NCI-H526 treated with DMSO at 0.1 percent for 48 hours (cell line): ENCODE measurements around the gene ENPEP.
"Not testable (repeated sequence)": the region's sequence is repeated elsewhere in the genome, so short reads cannot be mapped to it uniquely, and the experiment has no call there.

Source experiments
- DNase-seq: peaks from one replicate; lab custom pipeline; 2025; lab: John Stamatoyannopoulos, UW

Gene ENPEP

GRCh38 chr4:110475881-110476818 lies at the start of gene ENPEP:
TSS of gene ENPEP (plus strand) at chr4:110476155. CDS start at chr4:110476415, 260 bp downstream.
- no peak for DNase-seq

GRCh38 chr4:110431805-110432204 lies 44.1 kb upstream of the ENPEP start:
- DNase-seq, result not testable (repeated sequence)

DNA sequence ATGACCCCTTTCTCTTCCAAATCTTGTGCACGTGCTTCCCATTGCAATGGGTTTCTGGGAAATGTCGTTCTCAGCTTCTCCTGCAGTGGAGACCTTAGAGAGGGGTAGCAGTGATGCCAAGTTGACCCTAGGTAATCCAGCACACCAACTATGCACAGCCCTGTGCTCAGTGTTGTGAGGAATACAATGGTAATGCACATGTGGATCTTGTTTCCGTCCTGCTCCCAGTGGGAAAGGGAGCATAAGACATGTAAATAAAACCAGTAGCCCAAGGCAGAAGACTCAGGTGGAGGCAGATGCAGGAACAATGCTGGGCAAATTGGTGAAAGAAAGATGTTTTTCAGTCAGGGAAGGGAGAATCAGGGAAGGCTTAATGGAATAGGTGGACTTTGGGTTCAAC lies 38.7 kb upstream of the ENPEP start:
- not testable (repeated sequence) for DNase-seq

DNA sequence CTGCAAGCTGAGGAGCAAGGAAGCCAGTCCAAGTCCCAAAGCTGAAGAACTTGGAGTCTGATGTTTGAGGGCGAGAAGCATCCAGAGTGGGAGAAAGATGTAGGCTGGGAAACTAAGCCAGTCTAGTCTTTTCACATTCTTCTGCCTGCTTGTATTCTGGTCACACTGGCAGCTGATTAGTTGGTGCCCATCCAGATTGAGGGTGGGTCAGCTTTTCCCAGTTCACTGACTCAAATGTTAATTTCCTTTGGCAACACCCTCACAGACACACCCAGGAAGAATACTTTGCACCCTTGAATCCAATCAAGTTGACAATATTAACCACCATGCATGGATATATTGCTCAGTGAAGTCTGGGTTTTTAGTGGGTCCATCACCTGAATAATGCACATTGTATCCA lies 36.7 kb upstream of the ENPEP start:
- not testable (repeated sequence) for DNase-seq

DNA sequence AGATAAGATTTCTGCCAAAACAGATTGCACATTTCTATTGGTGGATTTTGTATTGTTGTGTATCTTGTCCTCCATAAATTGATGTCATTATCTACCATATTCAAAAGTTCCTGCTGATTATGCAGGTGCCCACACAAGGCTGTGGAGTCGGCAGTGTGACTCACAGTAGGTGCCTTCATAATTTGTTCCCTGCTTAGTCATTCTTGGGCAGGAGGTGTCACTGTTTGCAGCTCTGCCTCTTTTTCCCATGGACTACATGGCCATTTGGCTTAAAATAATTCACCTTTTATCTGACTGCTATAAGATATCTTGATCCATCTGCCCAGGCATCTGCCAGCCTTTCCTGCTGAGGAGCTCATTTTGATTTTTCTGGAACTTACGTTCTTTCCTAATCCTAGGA lies 33.6 kb upstream of the ENPEP start:
- DNase-seq, result no peak

GRCh38 chr4:110442788-110443187 lies 33.2 kb upstream of the ENPEP start:
- no peak for DNase-seq

GRCh38 chr4:110449947-110450346 lies 26.0 kb upstream of the ENPEP start:
- no peak for DNase-seq

GRCh38 chr4:110452546-110452945 lies 23.4 kb upstream of the ENPEP start:
- DNase-seq, result no peak

DNA sequence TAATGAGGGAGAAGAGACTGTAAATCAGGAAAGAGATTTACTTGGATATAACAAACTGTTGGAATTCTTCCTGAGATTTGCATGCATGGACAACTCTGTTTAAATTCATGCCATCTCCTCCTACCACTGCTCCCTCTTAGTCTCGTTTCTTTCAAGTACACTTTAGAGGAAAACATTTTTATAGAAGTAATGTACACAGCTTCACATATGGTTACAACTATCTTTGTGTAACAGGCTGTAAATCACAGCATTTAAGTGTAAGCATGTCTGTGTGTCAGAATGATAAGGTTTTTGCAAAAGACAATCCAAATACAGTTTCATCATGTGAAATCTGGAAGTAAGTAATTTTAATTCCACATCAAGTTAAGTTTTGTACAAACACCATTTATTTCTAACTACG lies 21.5 kb upstream of the ENPEP start:
- no peak for DNase-seq

GRCh38 chr4:110458494-110459266 lies 17.3 kb upstream of the ENPEP start:
- DNase-seq, result no peak

DNA sequence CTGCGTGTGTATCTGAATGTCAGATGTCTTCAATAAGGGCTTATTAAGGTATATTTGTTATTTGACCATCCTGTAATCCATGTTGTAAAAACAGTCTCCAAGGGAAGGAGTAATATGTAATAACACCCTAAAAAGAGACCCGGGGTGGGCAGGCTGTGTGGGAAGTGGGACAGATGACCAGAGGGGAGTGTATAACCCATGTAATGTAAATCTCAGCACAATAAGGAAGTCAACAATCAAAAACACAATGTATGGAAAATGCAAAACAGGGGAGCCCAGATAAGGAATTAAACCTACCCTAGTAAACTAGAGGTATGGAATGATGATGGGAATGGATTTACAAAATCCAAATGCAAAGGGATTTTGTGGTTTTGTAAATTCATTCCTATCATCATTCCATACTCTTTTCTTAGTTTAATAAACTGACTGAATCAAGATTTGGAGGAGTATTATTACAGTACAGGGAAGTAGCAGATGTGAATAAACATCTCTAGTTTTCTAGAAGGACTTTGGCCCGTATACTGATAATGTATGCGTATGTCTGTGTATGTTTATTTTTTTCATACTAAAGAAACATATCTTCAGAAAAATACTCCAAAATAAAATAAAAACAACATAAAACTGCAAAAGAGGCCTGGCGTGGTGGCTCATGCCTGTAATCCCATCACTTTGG lies 15.7 kb upstream of the ENPEP start:
- DNase-seq, result no peak

GRCh38 chr4:110467400-110467799 lies 8.6 kb upstream of the ENPEP start:
- no peak for DNase-seq

DNA sequence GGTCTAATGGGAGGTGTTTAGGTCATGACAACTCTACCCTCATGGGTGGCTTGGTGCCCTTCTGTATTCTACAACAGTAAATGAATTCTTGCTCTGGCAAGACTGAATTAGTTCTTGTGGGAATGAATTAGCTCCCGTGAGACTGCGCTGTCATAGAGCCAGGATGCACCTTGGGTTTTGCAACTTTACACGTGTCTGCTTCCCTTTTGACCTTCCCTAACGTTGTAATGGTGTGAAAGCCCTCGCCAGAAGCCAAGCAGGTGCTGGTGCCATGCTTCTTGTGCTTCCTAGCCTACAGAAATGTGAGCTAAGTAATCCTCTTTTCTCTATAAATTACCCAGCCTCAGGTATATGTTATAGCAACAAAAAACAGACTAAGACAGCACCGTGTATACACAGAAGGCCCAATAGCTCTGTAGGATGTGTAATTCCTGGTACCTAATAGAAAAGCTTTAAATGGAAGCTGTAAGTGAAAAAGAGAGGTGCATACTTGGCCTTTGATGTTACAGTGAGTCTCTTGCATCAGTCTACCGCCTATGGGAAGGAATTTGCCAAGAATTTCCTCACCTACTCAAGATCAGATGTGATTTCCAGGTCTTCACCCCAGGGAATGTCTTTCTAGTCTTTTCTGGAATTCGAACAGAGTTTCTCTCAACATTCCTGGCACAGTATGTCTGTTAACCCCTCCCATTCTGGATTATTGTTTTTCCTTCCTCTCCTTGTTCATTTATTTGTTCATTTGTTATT lies 3.2 kb upstream of the ENPEP start:
- DNase-seq, result no peak

GRCh38 chr4:110474481-110474880 lies 1.5 kb upstream of the ENPEP start:
- no peak for DNase-seq

GRCh38 chr4:110475080-110475479 lies 875 bp upstream of the ENPEP start:
- not testable (repeated sequence) for DNase-seq

- no peak for DNase-seq
Observed at GRCh38 chr4:110477836-110478235, 1.9 kb downstream of the ENPEP start.

GRCh38 chr4:110480031-110480549 lies 4.1 kb downstream of the ENPEP start:
- DNase-seq, result no peak

DNA sequence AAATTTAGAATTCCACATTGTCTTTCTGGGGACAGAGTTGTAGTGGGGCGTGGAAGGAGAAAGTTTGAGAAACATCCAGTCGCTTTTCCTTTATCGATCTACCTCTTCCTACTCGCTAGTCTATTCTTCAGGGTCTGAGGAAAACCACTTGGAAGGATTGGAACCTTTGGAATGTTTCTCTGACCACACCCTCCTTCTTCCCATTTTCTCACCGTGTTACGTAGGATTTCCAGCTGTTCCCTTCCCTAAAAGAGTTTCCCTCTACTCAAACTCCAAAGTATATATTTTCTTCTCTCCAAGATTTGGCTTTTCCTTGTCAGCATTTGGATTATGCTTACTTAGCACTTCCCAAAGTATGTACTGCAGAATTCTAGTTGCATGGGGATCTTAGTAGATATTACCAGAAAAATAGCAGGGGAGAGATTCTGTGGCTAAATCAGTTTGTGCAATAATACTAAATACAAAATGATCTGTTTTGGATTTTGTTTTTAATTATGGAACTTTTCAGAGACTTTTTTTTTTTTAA lies 4.9 kb downstream of the ENPEP start:
- DNase-seq, result no peak

GRCh38 chr4:110483516-110483915 lies 7.6 kb downstream of the ENPEP start:
- DNase-seq, result no peak

DNA sequence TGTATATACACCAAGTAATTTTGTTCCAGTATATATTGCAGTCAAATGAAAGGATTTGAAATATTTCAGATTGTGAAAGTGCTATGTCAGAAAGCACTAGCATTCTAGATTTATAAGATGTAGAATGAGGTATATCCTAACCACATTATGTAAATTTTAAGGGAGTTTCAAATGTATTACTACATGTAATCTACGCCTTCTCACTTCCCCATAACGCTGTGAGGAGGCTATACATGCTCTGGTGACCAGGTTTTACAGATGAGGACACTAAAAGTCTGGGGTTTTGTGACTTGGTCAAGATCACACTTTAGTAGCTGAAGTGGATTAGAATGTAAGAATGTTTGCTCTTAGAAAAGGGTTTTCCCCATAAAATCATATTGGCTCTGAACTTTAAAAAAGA lies 8.1 kb downstream of the ENPEP start:
- DNase-seq, result no peak

- no peak for DNase-seq
Observed at GRCh38 chr4:110484767-110485166, 8.8 kb downstream of the ENPEP start.
